SK-N-SH (cell line): ENCODE measurements around the gene OR6C75.

Experiments used
- CTCF ChIP-seq: fragments of 200-600 bp; sonication (generic); IDR thresholded peaks from 2 replicates; pipeline ENCODE4 v1.6.1; 2017; ENCODE audit warnings: antibody characterized with exemption, mild to moderate bottlenecking, moderate library complexity
- EP300 ChIP-seq, 2 experiments: IDR thresholded peaks; 2 replicates each; pipeline versions ENCODE4 v1.4.0 to v1.6.1; 2012; ENCODE audit warnings: borderline replicate concordance in 1 of 2, low read depth in 1 of 2, low read length in 1 of 2
- EZH2phosphoT487 ChIP-seq: fragments of 200-600 bp; sonication (generic); IDR thresholded peaks from 2 replicates; pipeline ENCODE4 v1.6.1; 2017; ENCODE audit warnings: low read depth, mixed run types, mild to moderate bottlenecking, antibody characterized with exemption, moderate library complexity, borderline replicate concordance
- JUND ChIP-seq: IDR thresholded peaks from 2 replicates; pipeline ENCODE4 v1.4.0; 2012
- PBX3 ChIP-seq: IDR thresholded peaks from 2 replicates; pipeline ENCODE4; 2012
- POLR2AphosphoS5 ChIP-seq: IDR thresholded peaks from 2 replicates; pipeline ENCODE4 v1.6.1; 2012; ENCODE audit warnings: low read depth, low read length
- RAD21 ChIP-seq: IDR thresholded peaks from 2 replicates; pipeline ENCODE4 v1.6.1; 2012; ENCODE audit warnings: mild to moderate bottlenecking, low read length
- RCOR1 ChIP-seq: fragments of 150-350 bp; IDR thresholded peaks from 2 replicates; pipeline ENCODE4 v1.6.1; 2017; ENCODE audit warnings: antibody characterized with exemption, low read length
- RXRA ChIP-seq: IDR thresholded peaks from 2 replicates; pipeline ENCODE4 v1.4.0; 2012; ENCODE audit warnings: low read depth, mild to moderate bottlenecking, borderline replicate concordance
- SIN3A ChIP-seq: IDR thresholded peaks from 2 replicates; pipeline ENCODE4 v1.6.1; 2012; ENCODE audit warnings: low read depth, mild to moderate bottlenecking, low read length, moderate library complexity, borderline replicate concordance
- SMC3 ChIP-seq: IDR thresholded peaks from 2 replicates; pipeline ENCODE4 v1.6.1; 2012; ENCODE audit warnings: low read depth, low read length, improper control_type of control experiment
- YY1 ChIP-seq: IDR thresholded peaks from 2 replicates; pipeline ENCODE4 v1.4.0; 2012; ENCODE audit warnings: low read depth, mild to moderate bottlenecking
- ZBTB33 ChIP-seq: IDR thresholded peaks from 2 replicates; pipeline ENCODE4 v1.4.0; 2012; ENCODE audit warnings: low read depth, borderline replicate concordance
- TF ChIP-seq, protein P1 (sequence below): IDR thresholded peaks from 2 replicates; pipeline ENCODE4 v1.4.0; 2012; ENCODE audit warnings: low read depth

GRCh38 chr12:55392032-55392795, 29.4 kb downstream of the OR6C75 start:
- TF ChIP-seq RAD21, result no peak
- TF ChIP-seq CTCF, result no peak
- TF ChIP-seq SMC3, result no peak
- no peak for TF ChIP-seq PBX3
- no peak for TF ChIP-seq YY1
- TF ChIP-seq EP300 (IDR thresholded peaks at IDR 0.05; ENCODE audit: borderline replicate concordance in 1 of 2, low read depth in 1 of 2, low read length in 1 of 2), result no peak
- TF ChIP-seq EZH2phosphoT487, result no peak
- no peak for TF ChIP-seq POLR2AphosphoS5
- no peak for TF ChIP-seq RXRA
- TF ChIP-seq, protein P1, sequence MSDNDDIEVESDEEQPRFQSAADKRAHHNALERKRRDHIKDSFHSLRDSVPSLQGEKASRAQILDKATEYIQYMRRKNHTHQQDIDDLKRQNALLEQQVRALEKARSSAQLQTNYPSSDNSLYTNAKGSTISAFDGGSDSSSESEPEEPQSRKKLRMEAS, result no peak
- no peak for TF ChIP-seq ZBTB33
- no peak for TF ChIP-seq SIN3A
- no peak for TF ChIP-seq JUND
- TF ChIP-seq RCOR1, result no peak
